Measurements from ENCODE around the gene NCAPG.

Gene NCAPG

GRCh38 chr4:17812801-17813200 is 2.0 kb downstream of the NCAPG start:
- TF ChIP-seq POLR2AphosphoS5 (IDR thresholded peaks at IDR 0.05; ENCODE audit: low read depth): no peak
- TF ChIP-seq, protein P1, sequence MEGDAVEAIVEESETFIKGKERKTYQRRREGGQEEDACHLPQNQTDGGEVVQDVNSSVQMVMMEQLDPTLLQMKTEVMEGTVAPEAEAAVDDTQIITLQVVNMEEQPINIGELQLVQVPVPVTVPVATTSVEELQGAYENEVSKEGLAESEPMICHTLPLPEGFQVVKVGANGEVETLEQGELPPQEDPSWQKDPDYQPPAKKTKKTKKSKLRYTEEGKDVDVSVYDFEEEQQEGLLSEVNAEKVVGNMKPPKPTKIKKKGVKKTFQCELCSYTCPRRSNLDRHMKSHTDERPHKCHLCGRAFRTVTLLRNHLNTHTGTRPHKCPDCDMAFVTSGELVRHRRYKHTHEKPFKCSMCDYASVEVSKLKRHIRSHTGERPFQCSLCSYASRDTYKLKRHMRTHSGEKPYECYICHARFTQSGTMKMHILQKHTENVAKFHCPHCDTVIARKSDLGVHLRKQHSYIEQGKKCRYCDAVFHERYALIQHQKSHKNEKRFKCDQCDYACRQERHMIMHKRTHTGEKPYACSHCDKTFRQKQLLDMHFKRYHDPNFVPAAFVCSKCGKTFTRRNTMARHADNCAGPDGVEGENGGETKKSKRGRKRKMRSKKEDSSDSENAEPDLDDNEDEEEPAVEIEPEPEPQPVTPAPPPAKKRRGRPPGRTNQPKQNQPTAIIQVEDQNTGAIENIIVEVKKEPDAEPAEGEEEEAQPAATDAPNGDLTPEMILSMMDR (IDR thresholded peaks at IDR 0.05; ENCODE audit: insufficient read depth, low read length): no peak
- no peak for TF ChIP-seq REST (IDR thresholded peaks at IDR 0.05; ENCODE audit: insufficient replicate concordance, low read depth)
- no peak for TF ChIP-seq GABPA (IDR thresholded peaks at IDR 0.05; ENCODE audit: low read depth)
- TF ChIP-seq SPI1 (IDR thresholded peaks at IDR 0.05; ENCODE audit: borderline replicate concordance, low read depth): no peak
- no peak for DNase-seq (ENCODE audit: low read depth in 1 of 2, low spot score in 1 of 2)
- H3K27me3 ChIP-seq (ENCODE audit: insufficient read depth, poor library complexity, severe bottlenecking): no peaks in the 10 kb centered on the region
- H3K4me3 ChIP-seq (replicated peaks; ENCODE audit: insufficient read depth, low read length): peak overlapping the region; percentile 82; the same call in 1 of the 2 replicates
- no peak overlapping the region for H3K27ac ChIP-seq (replicated peaks)

- TF ChIP-seq GABPA (IDR thresholded peaks at IDR 0.05; ENCODE audit: low read depth): no peak
- no peak for TF ChIP-seq POLR2AphosphoS5 (IDR thresholded peaks at IDR 0.05; ENCODE audit: low read depth)
- no peak for TF ChIP-seq REST (IDR thresholded peaks at IDR 0.05; ENCODE audit: insufficient replicate concordance, low read depth)
- TF ChIP-seq SPI1 (IDR thresholded peaks at IDR 0.05; ENCODE audit: borderline replicate concordance, low read depth): peak; percentile 43; the same call in 1 of the 2 replicates
- peak in 1 of 2 experiments; percentile 51 for DNase-seq (ENCODE audit: low read depth in 1 of 2, low spot score in 1 of 2)
- Histone ChIP-seq H3K27me3 (ENCODE audit: insufficient read depth, poor library complexity, severe bottlenecking) (no peaks in the 10 kb centered on the region), H3K4me3 (replicated peaks; ENCODE audit: insufficient read depth, low read length) (no peak overlapping the region), H3K27ac (replicated peaks) (no peak overlapping the region)
Measured at GRCh38 chr4:17814140-17814539, 3.4 kb downstream of the NCAPG start.

DNA sequence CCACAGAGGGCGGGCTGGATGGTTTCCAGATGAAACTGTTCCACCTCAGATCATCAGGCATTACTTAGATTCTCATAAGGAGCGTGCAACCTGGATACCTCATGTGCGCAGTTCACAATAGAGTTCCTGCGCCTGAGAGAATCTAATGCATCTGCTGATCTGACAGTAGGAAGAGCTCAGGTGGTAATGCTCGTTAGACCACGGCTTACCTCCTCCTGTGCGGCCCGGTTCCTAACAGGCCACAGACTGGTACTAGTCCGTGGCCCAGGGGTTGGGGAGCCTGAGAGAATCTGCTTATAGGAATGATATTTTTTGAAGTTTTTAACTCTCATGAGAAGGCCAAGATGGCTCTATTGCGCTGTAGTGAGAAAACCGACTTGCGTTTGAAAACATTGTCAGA is 5.4 kb downstream of the NCAPG start:
- TF ChIP-seq SPI1 (IDR thresholded peaks at IDR 0.05; ENCODE audit: borderline replicate concordance, low read depth): no peak
- TF ChIP-seq, protein P1 (IDR thresholded peaks at IDR 0.05; ENCODE audit: insufficient read depth, low read length): no peak
- no peak for TF ChIP-seq REST (IDR thresholded peaks at IDR 0.05; ENCODE audit: insufficient replicate concordance, low read depth)
- no peak for TF ChIP-seq POLR2AphosphoS5 (IDR thresholded peaks at IDR 0.05; ENCODE audit: low read depth)
- no peak for TF ChIP-seq GABPA (IDR thresholded peaks at IDR 0.05; ENCODE audit: low read depth)
- no peaks in the 10 kb centered on the region for H3K27me3 ChIP-seq (ENCODE audit: insufficient read depth, poor library complexity, severe bottlenecking)
- H3K4me3 ChIP-seq (replicated peaks; ENCODE audit: insufficient read depth, low read length): no peak overlapping the region
- no peak overlapping the region for H3K27ac ChIP-seq (replicated peaks)
- DNase-seq (ENCODE audit: low read depth in 1 of 2, low spot score in 1 of 2): no peak

Measured in HL-60 (cell line).